Astrocyte of the spinal cord (primary cell): ENCODE measurements around the gene SLC66A1.
A peak's percentile ranks its signal among the peaks of the same experiment; 100 is the strongest.
"Not testable (repeated sequence)": the region's sequence is repeated elsewhere in the genome, so short reads cannot be mapped to it uniquely, and the experiment has no call there.

ENCODE experiments used
- DNase-seq: peaks from one replicate; pipeline ENCODE4 v3.0.0; 2011; ENCODE audit warnings: low read depth, low spot score
- H3K4me3 ChIP-seq: 2 replicates; pipeline ENCODE4 v1.5.1; 2011; ENCODE audit warnings: low read depth, mild to moderate bottlenecking, low read length, moderate library complexity
- CTCF ChIP-seq: IDR thresholded peaks from 2 replicates; pipeline ENCODE4 v1.5.1; 2012; ENCODE audit warnings: low read depth, mild to moderate bottlenecking, low read length, inconsistent platforms
- in situ Hi-C: cut with HindIII; loops from 2 replicates; pipeline ENCODE4 v1.10.0; 2017; ENCODE audit warnings: low sequenced_read_pairs

SLC66A1 gene

GRCh38 chr1:19311931-19312781 lies at the start of gene SLC66A1, which contains the start of gene AKR7A2:
Gene SLC66A1 (plus strand): TSS chr1:19312326. CDS start chr1:19317678, 5,352 bp downstream.
Gene AKR7A2 (minus strand): TSS chr1:19312144. CDS start chr1:19312124, 20 bp downstream.
- H3K4me3 ChIP-seq = peak within 1 kb of the TSS; percentile 74
- peak; percentile 90 for DNase-seq
- in situ Hi-C loops = no loop called here
- no peak for TF ChIP-seq CTCF

- DNase-seq = no peak
- no peak overlapping the region for H3K4me3 ChIP-seq
- TF ChIP-seq CTCF = no peak
- in situ Hi-C loops = no loop called here
These were observed 49.4 kb upstream of the SLC66A1 start for GRCh38 chr1:19262744-19263143.

- in situ Hi-C loops = no loop called here
- no peak overlapping the region for H3K4me3 ChIP-seq
- no peak for TF ChIP-seq CTCF
- DNase-seq = no peak
These were observed 43.7 kb upstream of the SLC66A1 start for GRCh38 chr1:19268445-19268844.

- peak; percentile 11 for TF ChIP-seq CTCF
- in situ Hi-C loops, DNase-seq, H3K4me3 ChIP-seq: not testable (repeated sequence)
These were observed 42.4 kb upstream of the SLC66A1 start for GRCh38 chr1:19269427-19270342.

GRCh38 chr1:19270343-19270730 lies 41.8 kb upstream of the SLC66A1 start:
- in situ Hi-C loops, DNase-seq, H3K4me3 ChIP-seq: not testable (repeated sequence)

- no peak overlapping the region for H3K4me3 ChIP-seq
- no peak for DNase-seq
- no peak for TF ChIP-seq CTCF
- in situ Hi-C loops = no loop called here
These were observed 40.1 kb upstream of the SLC66A1 start for GRCh38 chr1:19272064-19272463.
